Endothelial cell of umbilical vein (primary cell): Measurements from ENCODE around the gene CACNA2D3. TPM values are rescaled to one million over a fixed set of nuclear protein-coding genes. Genes with fewer than 3 reads are reported as not detected.

Source experiments
- BruUV-seq: library from RNA; stranded (reverse); fragments of 400-500 nt; replicated peaks from 2 replicates; lab custom pipeline; 2021; lab: Mats Ljungman, UMichigan
- CTCF ChIA-PET: fragments of 300-600, 350-600 bp; sonication (Branson Sonifier 250); formaldehyde crosslinking; loops from one replicate; lab custom pipeline; 2021; ENCODE audit warnings: antibody characterized with exemption, inconsistent platforms; lab: Charles Lee
- POLR2A ChIA-PET: fragments of 300-600, 350-600 bp; sonication (Branson Sonifier 250); formaldehyde crosslinking; loops from one replicate; lab custom pipeline; 2021; ENCODE audit warnings: antibody characterized with exemption, inconsistent platforms; lab: Charles Lee
- DNase-seq: peaks from one replicate; pipeline ENCODE4 v3.0.0-alpha.2; 2011; ENCODE audit warnings: low read depth, low spot score
- FAIRE-seq: peaks from 2 replicates; lab custom pipeline; 2011; peaks lifted over from hg19 to GRCh38; lab: Jason Lieb, UNC
- H2AFZ ChIP-seq: 2 replicates; pipeline ENCODE4 v1.6.0; 2012; ENCODE audit warnings: low read depth, low read length, control low read depth, inconsistent platforms
- H3K27ac ChIP-seq: 2 replicates; pipeline ENCODE4 v1.5.1; 2011; ENCODE audit warnings: low read depth, mild to moderate bottlenecking, control low read depth, low read length, moderate library complexity; ENCODE audit not compliant: insufficient read depth
- H3K27me3 ChIP-seq, 2 experiments: 2 replicates each; pipeline versions ENCODE4 v1.6.0 to v1.6.1; 2011; ENCODE audit warnings: low read length in 2 of 2, mixed read lengths in 1 of 2; ENCODE audit not compliant: control insufficient read depth in 2 of 2, insufficient read depth in 2 of 2
- H3K36me3 ChIP-seq, 2 experiments: 2 replicates in 1 of 2; 3 replicates in 1 of 2; pipeline ENCODE4 v1.5.1; 2011; ENCODE audit warnings: low read length in 2 of 2, mild to moderate bottlenecking in 1 of 2, moderate library complexity in 1 of 2; ENCODE audit not compliant: control insufficient read depth in 2 of 2, insufficient read depth in 2 of 2; ENCODE audit errors: extremely low read depth in 1 of 2
- H3K4me1 ChIP-seq: 3 replicates; pipeline ENCODE4 v1.5.1; 2011; ENCODE audit warnings: mild to moderate bottlenecking, low read length; ENCODE audit not compliant: control insufficient read depth, insufficient read depth; ENCODE audit errors: extremely low read depth
- H3K4me2 ChIP-seq: 2 replicates; pipeline ENCODE4 v1.6.1; 2011; ENCODE audit warnings: low read length, control low read depth, mixed read lengths; ENCODE audit not compliant: insufficient read depth
- H3K4me3 ChIP-seq, 3 experiments: fragments of 200-600 bp in 1 of 3; sonication (generic), shearing (Covaris generic) in 1 of 3; replicated peaks in 1 of 3; 2 replicates each; pipeline ENCODE4 v1.5.1; 2011 to 2016; ENCODE audit warnings: control low read depth in 3 of 3, low read length in 3 of 3, mild to moderate bottlenecking in 2 of 3, inconsistent platforms in 1 of 3, low read depth in 1 of 3, moderate library complexity in 1 of 3; ENCODE audit not compliant: insufficient read depth in 1 of 3
- H3K79me2 ChIP-seq: 2 replicates; pipeline ENCODE4 v1.6.0; 2012; ENCODE audit warnings: low read length, inconsistent platforms; ENCODE audit not compliant: control insufficient read depth, insufficient read depth
- H3K9ac ChIP-seq: replicated peaks from 2 replicates; pipeline ENCODE3; 2011; ENCODE audit warnings: low read length, control low read depth; ENCODE audit not compliant: insufficient read depth; ENCODE audit errors: extremely low read depth
- H3K9me1 ChIP-seq: replicated peaks from 3 replicates; pipeline ENCODE4 v1.6.0; 2011; ENCODE audit warnings: mild to moderate bottlenecking, low read length; ENCODE audit not compliant: control insufficient read depth, insufficient read depth; ENCODE audit errors: extremely low read depth
- H3K9me3 ChIP-seq: replicated peaks from 2 replicates; pipeline ENCODE4 v1.5.1; 2012; ENCODE audit warnings: low read length, inconsistent platforms; ENCODE audit not compliant: control insufficient read depth, insufficient read depth
- H4K20me1 ChIP-seq: replicated peaks from 2 replicates; pipeline ENCODE3; 2011; ENCODE audit warnings: mild to moderate bottlenecking, low read length; ENCODE audit not compliant: control insufficient read depth, insufficient read depth; ENCODE audit errors: extremely low read depth
- EZH2 ChIP-seq: IDR thresholded peaks from 2 replicates; pipeline ENCODE4 v1.6.1; 2012; ENCODE audit warnings: borderline replicate concordance, low read depth, mild to moderate bottlenecking, moderate library complexity, low read length, inconsistent platforms; ENCODE audit not compliant: severe bottlenecking
- FOS ChIP-seq: IDR thresholded peaks from 2 replicates; pipeline ENCODE4 v1.6.1; 2011; ENCODE audit warnings: mild to moderate bottlenecking, low read length, moderate library complexity, borderline replicate concordance; ENCODE audit not compliant: insufficient read depth
- GATA2 ChIP-seq: IDR thresholded peaks from 2 replicates; pipeline ENCODE4 v1.7.0; 2011; ENCODE audit warnings: low read depth, mild to moderate bottlenecking, moderate library complexity, mixed read lengths, low read length; ENCODE audit not compliant: insufficient read length, insufficient read depth
- JUN ChIP-seq: IDR thresholded peaks from 2 replicates; pipeline ENCODE4 v1.6.1; 2011; ENCODE audit warnings: borderline replicate concordance, low read depth; ENCODE audit not compliant: insufficient read length, insufficient read depth
- MYC ChIP-seq: IDR thresholded peaks from one replicate; pipeline ENCODE4 v1.6.1; 2011; ENCODE audit warnings: mild to moderate bottlenecking, low read depth, low read length
- POLR2A ChIP-seq: IDR thresholded peaks from 2 replicates; pipeline ENCODE4 v1.6.1; 2012; ENCODE audit warnings: low read depth, mild to moderate bottlenecking, control low read depth, low read length
- POLR2AphosphoS5 ChIP-seq: IDR thresholded peaks from 2 replicates; pipeline ENCODE4 v1.6.1; 2012; ENCODE audit warnings: low read depth, mild to moderate bottlenecking, control low read depth, low read length, moderate library complexity; ENCODE audit not compliant: insufficient read depth
- dilution Hi-C: fragments of 300-500 bp; cut with MboI; formaldehyde crosslinking; loops from one replicate; pipeline ENCODE4 v1.15.0; 2019; ENCODE audit warnings: low sequenced_read_pairs; ENCODE audit not compliant: extremely low pct_ligation_motif_present
- intact Hi-C: fragments of 100-400 bp; cut with micrococcal nuclease; formaldehyde crosslinking; loops from one replicate; pipeline ENCODE4 v1.10.0; 2022
- polyA plus RNA-seq, 4 experiments: library from polyadenylated mRNA; depleted of rRNA in 3 of 4; stranded (reverse) in 3 of 4; unstranded in 1 of 4; fragments of >200 nt; gene quantifications; 2 replicates each; pipeline versions ENCODE4 v1.2.1 to v1.2.3, GENCODE V29; 2011 to 2012; ENCODE audit warnings: missing spikeins in 1 of 4
- total RNA-seq: library from RNA; stranded (reverse); gene quantifications from 2 replicates; pipeline ENCODE4 v1.2.3, GENCODE V29; 2021
- TF ChIP-seq, protein P1 (sequence below), 2 donors: IDR thresholded peaks; 1 replicate in 1 of 2; 2 replicates in 1 of 2; pipeline ENCODE4 v1.5.1; 2011; ENCODE audit warnings: low read length in 2 of 2, mild to moderate bottlenecking in 2 of 2, moderate library complexity in 2 of 2, control low read depth in 1 of 2, inconsistent platforms in 1 of 2, low read depth in 1 of 2; ENCODE audit not compliant: insufficient read depth in 1 of 2; ENCODE audit errors: extremely low read depth in 1 of 2
- TF ChIP-seq, protein P2 (sequence below): IDR thresholded peaks from 2 replicates; pipeline ENCODE4 v1.6.1; 2011; ENCODE audit not compliant: insufficient read depth, insufficient read length

The CACNA2D3 gene
- total and polyA plus RNA-seq, 2 donors (not counting 3 experiments of a cell fraction or from before 2014, with no cell fraction given), result not detected

- Histone ChIP-seq H3K4me3 (no peak overlapping the region), H3K27me3 (no peaks in the 10 kb centered on the region)
- TF ChIP-seq EZH2 (no peak), POLR2AphosphoS5 (no peak), FOS (no peak), POLR2A (no peak), MYC (no peak), GATA2 (no peak), JUN (no peak)
- TF ChIP-seq, protein P1, sequence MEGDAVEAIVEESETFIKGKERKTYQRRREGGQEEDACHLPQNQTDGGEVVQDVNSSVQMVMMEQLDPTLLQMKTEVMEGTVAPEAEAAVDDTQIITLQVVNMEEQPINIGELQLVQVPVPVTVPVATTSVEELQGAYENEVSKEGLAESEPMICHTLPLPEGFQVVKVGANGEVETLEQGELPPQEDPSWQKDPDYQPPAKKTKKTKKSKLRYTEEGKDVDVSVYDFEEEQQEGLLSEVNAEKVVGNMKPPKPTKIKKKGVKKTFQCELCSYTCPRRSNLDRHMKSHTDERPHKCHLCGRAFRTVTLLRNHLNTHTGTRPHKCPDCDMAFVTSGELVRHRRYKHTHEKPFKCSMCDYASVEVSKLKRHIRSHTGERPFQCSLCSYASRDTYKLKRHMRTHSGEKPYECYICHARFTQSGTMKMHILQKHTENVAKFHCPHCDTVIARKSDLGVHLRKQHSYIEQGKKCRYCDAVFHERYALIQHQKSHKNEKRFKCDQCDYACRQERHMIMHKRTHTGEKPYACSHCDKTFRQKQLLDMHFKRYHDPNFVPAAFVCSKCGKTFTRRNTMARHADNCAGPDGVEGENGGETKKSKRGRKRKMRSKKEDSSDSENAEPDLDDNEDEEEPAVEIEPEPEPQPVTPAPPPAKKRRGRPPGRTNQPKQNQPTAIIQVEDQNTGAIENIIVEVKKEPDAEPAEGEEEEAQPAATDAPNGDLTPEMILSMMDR (IDR thresholded peaks at IDR 0.05; ENCODE audit: extremely low read depth in 1 of 2, insufficient read depth in 1 of 2, low read depth in 1 of 2, low read length in 2 of 2), result no peak
- TF ChIP-seq, protein P2, sequence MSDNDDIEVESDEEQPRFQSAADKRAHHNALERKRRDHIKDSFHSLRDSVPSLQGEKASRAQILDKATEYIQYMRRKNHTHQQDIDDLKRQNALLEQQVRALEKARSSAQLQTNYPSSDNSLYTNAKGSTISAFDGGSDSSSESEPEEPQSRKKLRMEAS, result no peak
Measured at GRCh38 chr3:54299169-54299935, 177.0 kb downstream of the CACNA2D3 start.

More at GRCh38 chr3:54299169-54299935, 177.0 kb downstream of the CACNA2D3 start:
- DNase-seq, result no peak
- no peak for FAIRE-seq
- ChIA-PET CTCF (no interaction called here), POLR2A (no interaction called here)
- no TSS peak for BruUV-seq
- H3K4me2 ChIP-seq, result no peak overlapping the region
- no peaks in the 10 kb centered on the region for H3K4me1 ChIP-seq
- H3K9me1 ChIP-seq, result no peaks in the 10 kb centered on the region
- no peaks in the 10 kb centered on the region for H4K20me1 ChIP-seq
- H3K36me3 ChIP-seq, result no peaks in the 10 kb centered on the region
- H3K9ac ChIP-seq, result no peak overlapping the region
- H3K79me2 ChIP-seq, result no peaks in the 10 kb centered on the region
- intact Hi-C loops, result no loop called here
- H2AFZ ChIP-seq, result no peak overlapping the region
- H3K27ac ChIP-seq, result no peak overlapping the region
- peaks cover 3% of the 10 kb centered on the region for H3K9me3 ChIP-seq
- dilution Hi-C loops, result no loop called here
